RPMI8226 (cell line): Measurements from ENCODE around the gene PDE6C.

Source experiments
- DNase-seq: peaks from one replicate; pipeline ENCODE4 v3.0.0-alpha.2; 2015

The PDE6C gene

DNA sequence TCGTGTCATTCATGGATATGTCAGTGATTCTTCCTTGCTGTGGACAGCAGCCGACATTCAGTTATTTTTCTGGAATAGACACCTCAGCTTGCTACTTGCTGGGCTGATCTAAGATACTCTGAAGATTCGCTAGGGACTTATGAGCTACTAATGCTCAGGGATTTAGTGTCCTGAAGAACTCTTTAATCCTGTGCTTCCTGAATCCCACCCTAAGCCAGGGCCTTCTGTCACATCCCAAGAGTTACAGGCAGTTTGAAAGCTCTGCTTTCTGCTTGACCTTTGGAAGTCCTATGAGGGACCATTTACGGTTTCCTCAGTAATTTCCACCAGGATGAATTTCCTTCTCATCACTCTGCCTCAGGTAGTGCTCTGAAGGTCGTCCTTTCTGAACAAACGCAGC lies at the start of gene PDE6C:
Gene PDE6C, plus strand, starts transcription at position 227 of the 400 bp plus-strand sequence. CDS start 189 bp downstream, outside the sequence.
- no peak for DNase-seq

GRCh38 chr10:93565446-93565845 lies 46.9 kb upstream of the PDE6C start:
- no peak for DNase-seq

DNA sequence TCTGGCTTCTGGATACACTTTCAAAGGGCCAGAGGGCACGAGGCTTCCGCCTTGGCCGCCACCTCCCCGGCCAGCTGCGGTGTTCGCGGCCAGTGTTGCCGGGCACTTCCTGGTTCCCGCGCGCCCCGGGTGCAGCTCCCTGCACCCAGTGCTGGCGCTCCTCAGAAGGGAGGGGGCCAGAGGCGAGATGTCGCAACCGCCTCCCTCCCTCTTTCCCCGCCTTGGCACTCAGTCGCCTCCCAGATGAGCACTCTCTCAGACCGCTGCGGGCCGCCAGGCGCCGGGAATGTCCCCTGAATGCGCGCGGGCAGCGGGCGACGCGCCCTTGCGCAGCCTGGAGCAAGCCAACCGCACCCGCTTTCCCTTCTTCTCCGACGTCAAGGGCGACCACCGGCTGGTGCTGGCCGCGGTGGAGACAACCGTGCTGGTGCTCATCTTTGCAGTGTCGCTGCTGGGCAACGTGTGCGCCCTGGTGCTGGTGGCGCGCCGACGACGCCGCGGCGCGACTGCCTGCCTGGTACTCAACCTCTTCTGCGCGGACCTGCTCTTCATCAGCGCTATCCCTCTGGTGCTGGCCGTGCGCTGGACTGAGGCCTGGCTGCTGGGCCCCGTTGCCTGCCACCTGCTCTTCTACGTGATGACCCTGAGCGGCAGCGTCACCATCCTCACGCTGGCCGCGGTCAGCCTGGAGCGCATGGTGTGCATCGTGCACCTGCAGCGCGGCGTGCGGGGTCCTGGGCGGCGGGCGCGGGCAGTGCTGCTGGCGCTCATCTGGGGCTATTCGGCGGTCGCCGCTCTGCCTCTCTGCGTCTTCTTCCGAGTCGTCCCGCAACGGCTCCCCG lies 45.7 kb upstream of the PDE6C start, which contains the start of gene FFAR4:
Gene FFAR4, plus strand, starts transcription at position 231 of the 842 bp plus-strand sequence. Its CDS starts 56 bp downstream, at position 287.
- DNase-seq = no peak

- no peak for DNase-seq
Observed at GRCh38 chr10:93567277-93568104, 44.8 kb upstream of the PDE6C start.

- DNase-seq = no peak
Observed at GRCh38 chr10:93568105-93568390, 44.3 kb upstream of the PDE6C start.

GRCh38 chr10:93570383-93570782 lies 42.0 kb upstream of the PDE6C start:
- no peak for DNase-seq

- no peak for DNase-seq
Observed at GRCh38 chr10:93572606-93573005, 39.7 kb upstream of the PDE6C start.

GRCh38 chr10:93573051-93573909 lies 39.1 kb upstream of the PDE6C start:
- no peak for DNase-seq

DNA sequence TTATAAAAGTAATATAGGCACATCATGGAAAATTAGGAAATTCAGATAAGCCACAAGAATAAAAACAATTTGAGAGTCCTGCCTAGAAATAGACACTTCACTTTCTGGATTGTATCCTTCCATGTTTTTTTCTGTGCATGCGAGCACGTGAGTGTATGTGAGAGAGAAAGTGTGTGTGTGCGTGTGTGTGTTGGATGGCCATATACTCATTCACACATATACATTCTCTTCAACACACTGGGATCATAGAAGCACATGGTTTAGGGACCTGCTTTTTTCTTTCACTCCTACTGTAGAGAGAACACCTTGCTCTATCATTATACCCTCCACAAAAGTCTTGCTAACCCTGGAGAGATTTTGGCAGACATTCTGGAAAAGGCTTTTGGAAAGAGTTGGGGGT lies 38.4 kb upstream of the PDE6C start:
- DNase-seq = no peak

DNA sequence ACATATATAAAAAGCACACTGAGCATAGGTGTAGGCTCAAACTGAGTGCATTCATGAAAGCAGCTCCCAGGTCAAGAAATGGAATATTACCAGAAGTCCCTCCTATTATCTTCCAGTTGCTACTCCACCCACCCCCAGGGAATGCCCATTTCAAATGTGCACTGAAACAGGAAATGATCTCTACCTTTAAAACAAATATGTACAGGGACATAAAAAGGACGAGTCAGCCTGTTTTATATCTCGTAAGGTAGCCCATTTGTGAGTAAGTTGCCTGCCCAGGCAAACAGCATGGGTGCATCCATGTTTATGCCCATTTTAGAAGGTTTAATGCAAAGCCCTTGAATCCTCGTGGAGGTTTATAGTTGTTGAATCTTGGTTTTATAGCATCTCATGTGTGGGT lies 35.4 kb upstream of the PDE6C start:
- DNase-seq = no peak

- no peak for DNase-seq
Observed at GRCh38 chr10:93577565-93577964, 34.8 kb upstream of the PDE6C start.

GRCh38 chr10:93579089-93579488 lies 33.2 kb upstream of the PDE6C start:
- no peak for DNase-seq

- DNase-seq = no peak
Observed at GRCh38 chr10:93579985-93580711, 32.2 kb upstream of the PDE6C start.

GRCh38 chr10:93580828-93581227 lies 31.5 kb upstream of the PDE6C start:
- DNase-seq = no peak

- DNase-seq = no peak
Observed at GRCh38 chr10:93584445-93584844, 27.9 kb upstream of the PDE6C start.

DNA sequence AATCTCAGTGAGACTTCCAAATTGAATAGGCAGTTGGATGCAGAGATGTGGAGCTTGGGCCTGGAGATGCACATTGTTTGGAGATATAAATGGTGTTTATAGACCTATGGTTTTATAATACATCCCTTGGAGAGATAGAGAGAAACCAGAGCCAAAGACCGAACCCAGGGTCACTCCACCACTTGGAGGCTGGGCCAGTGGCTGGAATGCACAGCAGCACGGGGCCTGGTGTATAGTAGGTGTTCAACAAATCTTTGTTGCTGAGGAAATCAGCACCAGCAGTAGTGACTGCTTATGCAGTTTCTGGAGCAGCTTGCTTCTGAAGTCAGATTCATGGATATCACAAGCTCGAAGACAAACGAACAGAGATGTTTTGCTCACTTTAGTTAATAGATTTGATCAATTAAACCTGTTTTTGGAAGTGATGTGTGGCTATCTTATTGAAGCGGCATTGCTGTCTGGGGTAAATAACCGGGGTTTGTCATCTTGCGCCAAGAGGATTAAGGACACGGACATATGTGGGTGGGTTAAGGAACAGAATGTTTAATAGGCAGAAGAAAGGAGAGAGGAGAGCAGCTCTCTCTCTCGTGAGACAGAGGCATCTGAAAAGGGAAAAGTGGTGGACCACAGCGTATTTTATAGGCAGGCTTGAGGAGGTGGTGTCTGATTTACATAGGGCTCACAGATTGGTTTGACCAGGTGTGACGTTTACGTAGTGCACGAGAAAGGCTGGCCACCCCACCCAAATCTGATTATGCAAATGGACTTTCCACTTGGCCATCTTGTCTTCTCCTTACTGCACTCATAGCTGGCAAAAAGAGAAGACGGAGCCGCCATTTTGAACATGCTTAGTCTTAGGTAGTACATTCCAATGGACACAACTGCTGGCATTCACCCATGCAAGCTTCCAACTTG lies 22.4 kb upstream of the PDE6C start:
- no peak for DNase-seq

- no peak for DNase-seq
Observed at GRCh38 chr10:93590638-93591037, 21.7 kb upstream of the PDE6C start.

DNA sequence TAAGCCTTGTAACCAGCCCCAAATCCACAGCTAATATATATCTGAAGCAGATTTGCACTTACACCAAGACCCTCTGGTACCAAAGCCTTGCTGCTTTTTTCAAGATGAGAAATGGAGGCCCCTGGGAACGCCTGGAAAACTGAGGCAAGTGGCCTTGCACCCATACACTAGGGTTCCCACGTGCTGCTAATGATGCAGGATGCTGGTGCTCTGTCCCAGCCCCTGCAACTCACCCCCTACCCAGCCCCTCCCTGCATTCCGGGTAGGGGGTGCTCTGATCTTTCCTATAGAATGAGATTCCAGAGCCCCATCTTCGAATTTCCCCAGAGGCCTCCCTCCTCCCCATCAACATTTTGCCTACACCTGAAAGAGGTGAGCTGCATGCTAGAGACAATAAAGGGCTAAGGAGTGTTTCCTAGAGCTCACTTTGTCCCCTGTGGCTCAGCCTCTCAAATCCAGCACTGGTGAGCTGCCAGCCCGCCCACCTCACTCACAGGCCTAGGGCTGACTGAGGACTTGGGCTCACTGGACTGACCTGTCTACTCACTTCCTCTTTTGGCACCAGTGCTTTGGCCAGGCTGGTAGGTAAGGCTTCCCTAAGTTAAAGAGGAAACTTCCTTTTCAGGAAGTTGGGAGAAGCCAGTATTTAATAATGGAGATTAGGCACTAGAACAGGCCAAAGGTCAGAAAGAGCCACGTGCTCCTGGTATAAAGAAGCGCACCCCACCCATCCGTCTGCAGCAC lies 21.1 kb upstream of the PDE6C start:
- DNase-seq = peak; percentile 16

DNA sequence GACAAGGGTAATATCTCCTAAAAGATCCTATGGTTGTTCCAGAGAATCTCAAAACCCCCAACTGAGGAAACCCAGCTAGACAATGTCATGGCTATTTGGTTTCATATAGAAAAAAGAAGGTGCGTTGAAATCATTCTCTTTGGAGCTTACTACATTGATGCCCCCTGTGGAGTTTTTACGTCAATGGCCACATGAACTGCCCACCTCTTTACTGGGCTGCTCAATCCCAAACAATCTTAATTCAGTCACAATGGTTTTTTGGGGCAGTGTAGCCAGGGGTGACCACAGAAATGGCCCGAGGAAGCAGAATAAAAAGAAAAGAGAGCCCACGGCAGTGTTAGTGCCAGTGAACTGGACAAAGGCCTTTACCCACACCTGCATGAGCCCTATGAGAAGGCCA lies 19.1 kb upstream of the PDE6C start:
- no peak for DNase-seq

- no peak for DNase-seq
Observed at GRCh38 chr10:93593749-93594148, 18.6 kb upstream of the PDE6C start.

DNA sequence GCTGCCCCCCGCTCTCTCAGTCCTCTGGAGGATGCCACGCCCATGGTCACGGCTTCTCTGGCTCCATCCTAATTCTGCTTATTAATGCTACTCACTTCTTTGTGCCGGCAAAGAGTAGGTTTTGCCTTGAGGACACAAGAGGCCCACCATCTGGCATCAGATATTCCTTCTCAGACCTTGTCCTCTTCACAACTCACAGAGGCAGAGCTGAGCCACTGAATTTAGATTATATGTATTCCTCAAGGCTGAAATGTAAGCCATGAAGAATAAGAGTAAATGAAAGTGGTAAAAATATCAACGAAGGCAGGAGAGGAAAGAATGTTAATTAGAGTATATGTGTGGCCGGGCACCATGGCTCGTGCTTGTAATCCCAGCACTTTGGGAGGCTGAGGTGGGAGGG lies 17.8 kb upstream of the PDE6C start:
- no peak for DNase-seq
